SK-N-SH treated with all-trans-retinoic acid at 6 μM for 48 hours (cell line): Measurements from ENCODE around the gene SCN9A.
A peak's percentile ranks its signal among the peaks of the same experiment; 100 is the strongest.
"Not testable (repeated sequence)": the region's sequence is repeated elsewhere in the genome, so short reads cannot be mapped to it uniquely, and the experiment has no call there.

Experiments used
- ATAC-seq: fragments of 200-7000 bp; cut with Tn5 transposase; 3 replicates; pipeline ENCODE4 v1.9.1; 2020; ENCODE audit warnings: mild to moderate bottlenecking, moderate library complexity
- ARNTL ChIP-seq: fragments of 450-650 bp; formaldehyde crosslinking; IDR thresholded peaks from 2 replicates; pipeline ENCODE4 v1.5.0; 2020; ENCODE audit warnings: low read depth, mild to moderate bottlenecking, moderate library complexity, borderline replicate concordance
- BACH2 ChIP-seq: fragments of 250-450 bp; sonication (Bioruptor Pico); IDR thresholded peaks from 2 replicates; pipeline ENCODE4 v1.9.0; 2021; ENCODE audit warnings: mild to moderate bottlenecking, borderline replicate concordance
- CSRNP3 ChIP-seq: fragments of 250-450 bp; sonication (Bioruptor Pico); IDR thresholded peaks from 2 replicates; pipeline ENCODE4 v1.5.1; 2021; ENCODE audit warnings: mild to moderate bottlenecking, moderate library complexity
- GLIS3 ChIP-seq: fragments of 250-450 bp; sonication (Bioruptor Pico); IDR thresholded peaks from 2 replicates; pipeline ENCODE4 v1.5.0; 2020; ENCODE audit warnings: mild to moderate bottlenecking, moderate library complexity
- OSR1 ChIP-seq: fragments of 250-450 bp; sonication (Bioruptor Pico); IDR thresholded peaks from 2 replicates; pipeline ENCODE4 v1.8.0; 2022; ENCODE audit warnings: moderate library complexity, mild to moderate bottlenecking, inconsistent platforms
- RARB ChIP-seq: fragments of 250-450 bp; sonication (Bioruptor Pico); IDR thresholded peaks from 2 replicates; pipeline ENCODE4 v1.8.0; 2021; ENCODE audit warnings: mild to moderate bottlenecking, moderate library complexity
- SNAI2 ChIP-seq: fragments of 250-450 bp; sonication (Bioruptor Pico); IDR thresholded peaks from 2 replicates; pipeline ENCODE4 v1.5.0; 2020; ENCODE audit warnings: mild to moderate bottlenecking, moderate library complexity
- TCF4 ChIP-seq: fragments of 250-450 bp; sonication (Bioruptor Pico); IDR thresholded peaks from 2 replicates; pipeline ENCODE4 v1.8.0; 2021; ENCODE audit warnings: mild to moderate bottlenecking, moderate library complexity, borderline replicate concordance
- TOX ChIP-seq: fragments of 250-450 bp; sonication (Bioruptor Pico); IDR thresholded peaks from 2 replicates; pipeline ENCODE4 v1.8.0; 2021; ENCODE audit warnings: mild to moderate bottlenecking, moderate library complexity, borderline replicate concordance
- TSHZ2 ChIP-seq: fragments of 250-450 bp; sonication (Bioruptor Pico); IDR thresholded peaks from 2 replicates; pipeline ENCODE4 v1.5.0; 2020; ENCODE audit warnings: mild to moderate bottlenecking, moderate library complexity
- ZC3H10 ChIP-seq: fragments of 250-450 bp; sonication (Bioruptor Pico); IDR thresholded peaks from 2 replicates; pipeline ENCODE4 v1.5.1; 2021; ENCODE audit warnings: mild to moderate bottlenecking, moderate library complexity
- ZFP3 ChIP-seq: fragments of 250-450 bp; sonication (Bioruptor Pico); IDR thresholded peaks from 2 replicates; pipeline ENCODE4 v1.5.0; 2020; ENCODE audit warnings: mild to moderate bottlenecking, moderate library complexity
- ZFP30 ChIP-seq: fragments of 450-650 bp; formaldehyde crosslinking; IDR thresholded peaks from 2 replicates; pipeline ENCODE4 v1.5.0; 2022; ENCODE audit warnings: mild to moderate bottlenecking, moderate library complexity
- ZNF565 ChIP-seq: fragments of 450-650 bp; formaldehyde crosslinking; conservative IDR thresholded peaks from 2 replicates; pipeline ENCODE4 v1.5.0; 2020; ENCODE audit warnings: low read depth, mild to moderate bottlenecking, moderate library complexity
- ZNF70 ChIP-seq: fragments of 450-650 bp; formaldehyde crosslinking; IDR thresholded peaks from 2 replicates; pipeline ENCODE4 v1.5.0; 2020; ENCODE audit warnings: mild to moderate bottlenecking, moderate library complexity
- ZNF8 ChIP-seq: fragments of 450-650 bp; formaldehyde crosslinking; IDR thresholded peaks from 2 replicates; pipeline ENCODE4 v1.5.0; 2020; ENCODE audit warnings: mild to moderate bottlenecking, moderate library complexity
- TF ChIP-seq, protein P1 (sequence below): fragments of 250-450 bp; sonication (Bioruptor Pico); IDR thresholded peaks from 2 replicates; pipeline ENCODE4 v1.8.0; 2021; ENCODE audit warnings: low read depth, mild to moderate bottlenecking, moderate library complexity, borderline replicate concordance

Gene SCN9A

DNA sequence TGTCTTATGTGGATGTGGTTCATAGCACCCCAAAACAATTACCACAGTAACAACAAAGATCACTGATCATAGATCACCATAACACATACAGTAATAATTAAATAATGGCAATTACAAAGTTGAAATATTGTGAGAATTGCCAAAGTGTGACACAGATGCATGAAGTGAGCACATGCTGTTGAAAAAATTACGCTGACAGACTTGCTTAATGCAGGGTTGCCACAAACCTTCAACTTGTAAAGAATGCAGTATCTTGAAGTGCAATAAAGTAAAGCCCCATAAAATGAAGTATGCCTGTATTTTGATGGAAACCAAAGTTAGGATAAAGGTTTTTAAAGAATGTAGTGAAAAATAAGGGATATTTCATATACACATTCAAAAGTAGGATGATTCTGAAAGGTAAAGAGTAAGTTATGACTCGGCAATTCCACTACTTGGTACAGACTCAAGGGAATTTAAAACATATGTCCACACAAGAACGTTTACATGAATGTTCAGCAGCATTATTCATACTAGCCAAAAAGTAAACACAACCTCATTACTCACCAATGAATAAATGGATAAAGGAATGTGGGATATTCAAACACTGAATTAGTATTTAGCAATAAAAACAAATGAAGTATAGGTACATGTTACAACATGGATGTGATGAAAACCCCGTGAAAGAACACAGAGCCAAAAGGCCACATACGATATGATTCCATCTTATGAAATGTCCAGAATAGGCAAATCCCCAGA lies 61.6 kb downstream of the SCN9A start:
- peak; percentile 81 for ATAC-seq
- no peak for TF ChIP-seq ZNF8 (CRISPR knock-in tag)
- TF ChIP-seq TOX (CRISPR knock-in tag): no peak
- no peak for TF ChIP-seq TCF4
- no peak for TF ChIP-seq TSHZ2 (CRISPR knock-in tag)
- TF ChIP-seq RARB (CRISPR knock-in tag): no peak
- TF ChIP-seq ZNF70 (CRISPR knock-in tag): no peak
- no peak for TF ChIP-seq ARNTL (CRISPR knock-in tag)
- no peak for TF ChIP-seq ZNF565 (CRISPR knock-in tag)
- no peak for TF ChIP-seq OSR1 (CRISPR knock-in tag)

GRCh38 chr2:166312863-166313262 lies 62.9 kb downstream of the SCN9A start:
- not testable (repeated sequence) for ATAC-seq

- ATAC-seq: no peak
- TF ChIP-seq GLIS3 (CRISPR knock-in tag): no peak
- no peak for TF ChIP-seq ZFP30 (CRISPR knock-in tag)
- no peak for TF ChIP-seq TSHZ2 (CRISPR knock-in tag)
- TF ChIP-seq, protein P1, sequence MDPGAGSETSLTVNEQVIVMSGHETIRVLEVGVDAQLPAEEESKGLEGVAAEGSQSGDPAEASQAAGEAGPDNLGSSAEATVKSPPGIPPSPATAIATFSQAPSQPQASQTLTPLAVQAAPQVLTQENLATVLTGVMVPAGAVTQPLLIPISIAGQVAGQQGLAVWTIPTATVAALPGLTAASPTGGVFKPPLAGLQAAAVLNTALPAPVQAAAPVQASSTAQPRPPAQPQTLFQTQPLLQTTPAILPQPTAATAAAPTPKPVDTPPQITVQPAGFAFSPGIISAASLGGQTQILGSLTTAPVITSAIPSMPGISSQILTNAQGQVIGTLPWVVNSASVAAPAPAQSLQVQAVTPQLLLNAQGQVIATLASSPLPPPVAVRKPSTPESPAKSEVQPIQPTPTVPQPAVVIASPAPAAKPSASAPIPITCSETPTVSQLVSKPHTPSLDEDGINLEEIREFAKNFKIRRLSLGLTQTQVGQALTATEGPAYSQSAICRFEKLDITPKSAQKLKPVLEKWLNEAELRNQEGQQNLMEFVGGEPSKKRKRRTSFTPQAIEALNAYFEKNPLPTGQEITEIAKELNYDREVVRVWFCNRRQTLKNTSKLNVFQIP (CRISPR knock-in tag): no peak
- TF ChIP-seq ZFP3 (CRISPR knock-in tag): no peak
- TF ChIP-seq RARB (CRISPR knock-in tag): no peak
- no peak for TF ChIP-seq SNAI2 (CRISPR knock-in tag)
- no peak for TF ChIP-seq ZC3H10
- no peak for TF ChIP-seq ZNF70 (CRISPR knock-in tag)
- no peak for TF ChIP-seq BACH2 (CRISPR knock-in tag)
- no peak for TF ChIP-seq TCF4
- TF ChIP-seq OSR1 (CRISPR knock-in tag): no peak
- TF ChIP-seq TOX (CRISPR knock-in tag): no peak
Measured at GRCh38 chr2:166307326-166307725, 68.4 kb downstream of the SCN9A start.

DNA sequence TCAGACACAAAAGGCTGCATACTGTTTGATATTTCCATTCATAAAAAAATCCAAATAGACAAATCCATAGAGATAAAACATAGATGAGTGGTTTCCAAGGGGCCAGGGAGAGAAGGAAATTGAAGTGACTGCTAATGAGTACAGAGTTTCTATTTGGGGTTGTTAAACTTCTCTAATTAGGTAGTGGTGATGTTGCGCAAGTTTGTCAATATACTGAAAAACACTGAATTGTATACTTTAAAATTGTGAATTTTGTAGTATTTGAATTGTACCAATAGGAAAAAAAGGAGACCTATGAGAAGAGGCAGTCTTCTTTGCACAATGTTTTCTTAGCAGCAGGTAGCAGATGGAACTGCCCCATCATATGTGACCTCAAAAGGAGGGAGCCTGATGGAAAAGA lies 71.1 kb downstream of the SCN9A start:
- ATAC-seq: no peak
- no peak for TF ChIP-seq ZFP30 (CRISPR knock-in tag)
- TF ChIP-seq CSRNP3 (CRISPR knock-in tag): no peak
- no peak for TF ChIP-seq TOX (CRISPR knock-in tag)
- TF ChIP-seq ZNF70 (CRISPR knock-in tag): no peak
- TF ChIP-seq TSHZ2 (CRISPR knock-in tag): no peak
